ACC112 (cell line): ENCODE data around the gene MDH1B.
"Not testable (repeated sequence)": the region's sequence is repeated elsewhere in the genome, so short reads cannot be mapped to it uniquely, and the experiment has no call there.

Source experiments
- H2AFZ ChIP-seq: fragments of 200-600 bp; sonication (generic); one replicate; pipeline ENCODE4 v1.6.0; 2017; ENCODE audit warnings: antibody characterized with exemption, low read length; ENCODE audit not compliant: unreplicated experiment
- H3K27ac ChIP-seq: fragments of 200-600 bp; sonication (generic); 2 replicates; pipeline ENCODE4 v1.5.1; 2014; ENCODE audit warnings: low read depth, mild to moderate bottlenecking, antibody characterized with exemption, low read length, moderate library complexity
- H3K27me3 ChIP-seq: fragments of 200-600 bp; sonication (generic); 2 replicates; pipeline ENCODE4 v1.6.1; 2014; ENCODE audit warnings: mild to moderate bottlenecking, antibody characterized with exemption, low read length, moderate library complexity, mixed read lengths; ENCODE audit not compliant: insufficient read depth
- H3K36me3 ChIP-seq: fragments of 200-600 bp; sonication (generic); 2 replicates; pipeline ENCODE4 v1.6.1; 2016; ENCODE audit warnings: mild to moderate bottlenecking, antibody characterized with exemption, low read length, moderate library complexity, mixed read lengths; ENCODE audit not compliant: insufficient read depth
- H3K4me1 ChIP-seq: fragments of 200-600 bp; sonication (generic); one replicate; pipeline ENCODE4 v1.6.1; 2016; ENCODE audit warnings: low read length, mixed read lengths; ENCODE audit not compliant: insufficient read depth, unreplicated experiment, control insufficient read depth
- H3K4me3 ChIP-seq: fragments of 200-600 bp; sonication (generic); 2 replicates; pipeline ENCODE4 v1.5.1; 2014; ENCODE audit warnings: mild to moderate bottlenecking, low read depth, low read length
- H3K79me2 ChIP-seq: fragments of 200-600 bp; sonication (generic); one replicate; pipeline ENCODE4 v1.6.0; 2016; ENCODE audit warnings: low read length; ENCODE audit not compliant: control insufficient read depth, unreplicated experiment, insufficient read depth

The MDH1B gene

GRCh38 chr2:206721256-206721920 is 43.7 kb downstream of the MDH1B start:
- H3K79me2 ChIP-seq = no peaks in the 10 kb centered on the region
- H2AFZ ChIP-seq = no peak overlapping the region
- H3K4me3 ChIP-seq = no peak overlapping the region
- H3K36me3 ChIP-seq = no peaks in the 10 kb centered on the region
- peaks cover 44% of the 10 kb centered on the region for H3K27me3 ChIP-seq
- no peaks in the 10 kb centered on the region for H3K4me1 ChIP-seq
- H3K27ac ChIP-seq = no peak overlapping the region

DNA sequence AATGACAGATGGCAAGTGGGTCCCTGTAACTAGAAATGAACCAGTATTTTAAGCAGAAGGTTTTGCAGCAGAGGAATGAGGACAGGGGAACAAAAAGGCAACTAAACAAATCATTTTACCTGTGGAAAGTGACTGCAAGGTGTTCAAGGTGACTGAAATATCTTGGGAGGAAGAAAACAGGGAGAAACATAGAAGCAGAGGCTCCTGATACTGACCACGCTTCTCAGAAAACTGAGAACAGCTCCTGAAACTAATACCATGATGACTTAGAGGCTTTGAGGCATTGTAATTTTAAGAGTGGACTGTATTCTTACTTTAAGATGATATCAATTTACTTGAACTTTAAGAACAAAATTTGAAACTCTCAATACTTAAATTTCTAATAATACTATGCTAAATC is 46.8 kb downstream of the MDH1B start, which contains the start of gene DYTN:
Gene DYTN (minus strand): TSS at position 101 of the 400 bp plus-strand sequence. CDS start 117 bp downstream, outside the sequence.
- Histone ChIP-seq H3K79me2 (no peaks in the 10 kb centered on the region), H3K4me1 (no peaks in the 10 kb centered on the region), H2AFZ (no peak within 1 kb of the TSS), H3K27me3 (peaks cover 29% of the 10 kb centered on the region), H3K27ac (no peak within 1 kb of the TSS), H3K36me3 (no peaks in the 10 kb centered on the region), H3K4me3 (no peak within 1 kb of the TSS)

GRCh38 chr2:206716623-206717022 is 48.5 kb downstream of the MDH1B start:
- Histone ChIP-seq H3K79me2 (no peaks in the 10 kb centered on the region), H3K36me3 (no peaks in the 10 kb centered on the region), H3K27ac (no peak overlapping the region), H3K4me3 (no peak overlapping the region), H3K4me1 (no peaks in the 10 kb centered on the region), H3K27me3 (peaks cover 29% of the 10 kb centered on the region), H2AFZ (no peak overlapping the region)

GRCh38 chr2:206715183-206715582 is 49.9 kb downstream of the MDH1B start:
- H2AFZ ChIP-seq, H3K27ac ChIP-seq, H3K79me2 ChIP-seq, H3K4me1 ChIP-seq, H3K4me3 ChIP-seq, H3K36me3 ChIP-seq: not testable (repeated sequence)
- peaks cover 28% of the 10 kb centered on the region for H3K27me3 ChIP-seq

DNA sequence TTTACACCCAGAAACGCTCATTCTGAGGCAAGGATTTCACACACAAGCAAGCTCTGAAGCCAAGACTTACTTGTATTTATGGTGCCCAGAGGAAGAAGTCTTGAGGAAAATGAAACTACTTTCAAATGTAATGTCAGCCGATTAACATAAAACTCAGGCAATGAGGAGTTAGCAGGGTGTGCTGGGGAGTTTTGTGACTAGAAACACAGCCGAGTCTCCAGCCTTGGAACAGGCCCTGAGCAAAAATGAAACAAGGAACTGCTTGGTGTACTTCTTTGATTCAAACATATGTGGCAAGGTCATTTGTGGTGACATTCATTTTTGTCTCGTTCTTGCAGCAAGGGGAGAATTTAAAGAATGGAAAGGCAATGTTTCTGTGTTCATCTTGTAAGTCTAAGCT is 51.4 kb downstream of the MDH1B start:
- H3K27ac ChIP-seq = no peak overlapping the region
- peak overlapping the region; percentile 72 for H2AFZ ChIP-seq
- peaks cover 24% of the 10 kb centered on the region for H3K27me3 ChIP-seq
- H3K4me1 ChIP-seq = no peaks in the 10 kb centered on the region
- peak overlapping the region; percentile 43 for H3K4me3 ChIP-seq
- H3K79me2 ChIP-seq = no peaks in the 10 kb centered on the region
- H3K36me3 ChIP-seq = no peaks in the 10 kb centered on the region

GRCh38 chr2:206708286-206708685 is 56.8 kb downstream of the MDH1B start:
- no peaks in the 10 kb centered on the region for H3K4me1 ChIP-seq
- no peak overlapping the region for H3K27ac ChIP-seq
- no peaks in the 10 kb centered on the region for H3K79me2 ChIP-seq
- H3K4me3 ChIP-seq = no peak overlapping the region
- no peaks in the 10 kb centered on the region for H3K36me3 ChIP-seq
- peaks cover 44% of the 10 kb centered on the region for H3K27me3 ChIP-seq
- no peak overlapping the region for H2AFZ ChIP-seq

GRCh38 chr2:206707164-206707701 is 57.9 kb downstream of the MDH1B start:
- peaks cover 53% of the 10 kb centered on the region for H3K27me3 ChIP-seq
- no peaks in the 10 kb centered on the region for H3K4me1 ChIP-seq
- no peak overlapping the region for H3K27ac ChIP-seq
- no peak overlapping the region for H2AFZ ChIP-seq
- no peaks in the 10 kb centered on the region for H3K79me2 ChIP-seq
- no peaks in the 10 kb centered on the region for H3K36me3 ChIP-seq
- no peak overlapping the region for H3K4me3 ChIP-seq

DNA sequence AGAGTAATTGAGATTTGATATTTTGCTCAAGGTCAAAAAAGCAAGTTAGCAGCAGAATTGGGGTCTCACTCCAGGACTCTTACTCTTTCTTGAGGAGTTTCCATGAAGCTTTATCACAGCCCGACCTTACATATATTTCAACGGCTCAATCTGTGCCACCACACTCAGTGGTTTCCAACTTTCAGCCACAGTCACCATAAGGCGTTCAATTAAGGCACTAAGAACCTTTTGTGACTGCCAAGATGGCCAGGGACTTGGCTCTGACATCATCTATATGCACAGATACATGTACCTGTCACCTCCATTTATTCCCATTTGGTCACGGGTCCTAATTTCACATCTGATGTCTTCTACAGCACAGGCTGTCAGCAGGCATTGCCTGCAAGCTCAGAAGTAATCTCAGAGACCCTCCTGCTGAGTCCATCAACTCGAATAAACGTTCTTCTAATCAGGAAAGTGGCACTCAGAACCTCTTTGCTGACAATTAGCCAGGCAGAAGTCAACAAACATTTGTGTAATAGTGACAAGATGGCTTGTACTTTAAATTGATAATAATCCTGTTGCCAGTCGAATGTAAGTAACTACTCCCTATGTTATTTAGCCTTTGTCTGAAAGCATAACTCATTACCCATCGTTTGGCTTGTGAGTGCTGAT is 63.0 kb downstream of the MDH1B start:
- H3K79me2 ChIP-seq = no peaks in the 10 kb centered on the region
- H3K4me1 ChIP-seq = no peaks in the 10 kb centered on the region
- H3K27ac ChIP-seq = no peak overlapping the region
- H3K27me3 ChIP-seq = peaks cover 37% of the 10 kb centered on the region
- H3K36me3 ChIP-seq = no peaks in the 10 kb centered on the region
- H2AFZ ChIP-seq = no peak overlapping the region
- H3K4me3 ChIP-seq = no peak overlapping the region

- Histone ChIP-seq H2AFZ (no peak overlapping the region), H3K4me3 (no peak overlapping the region), H3K79me2 (no peaks in the 10 kb centered on the region), H3K27ac (no peak overlapping the region), H3K4me1 (no peaks in the 10 kb centered on the region), H3K36me3 (no peaks in the 10 kb centered on the region), H3K27me3 (peaks cover 26% of the 10 kb centered on the region)
These were observed 65.0 kb downstream of the MDH1B start for GRCh38 chr2:206700156-206700555.

DNA sequence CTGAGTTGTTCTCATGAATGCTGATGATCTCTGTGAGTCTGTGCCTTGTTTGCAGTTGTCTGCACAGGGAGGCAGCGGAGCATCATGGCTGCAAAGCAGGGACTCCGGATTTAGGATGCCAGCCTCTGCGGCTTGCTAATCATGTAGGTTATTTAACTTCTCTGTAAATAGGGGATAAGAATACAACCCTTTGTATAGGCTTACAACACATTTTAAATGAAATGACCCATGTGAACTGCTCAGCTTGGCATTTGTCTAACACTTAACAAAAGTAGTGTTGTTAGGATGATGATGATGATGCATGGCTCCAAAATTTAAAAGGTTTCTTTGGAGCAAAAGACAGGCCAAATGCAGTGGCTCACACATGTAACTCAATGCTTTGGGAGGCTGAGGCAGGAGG is 66.3 kb downstream of the MDH1B start:
- Histone ChIP-seq H3K4me3 (no peak overlapping the region), H3K27me3 (peaks cover 20% of the 10 kb centered on the region), H2AFZ (no peak overlapping the region), H3K27ac (no peak overlapping the region), H3K79me2 (no peaks in the 10 kb centered on the region), H3K4me1 (no peaks in the 10 kb centered on the region), H3K36me3 (no peaks in the 10 kb centered on the region)

- H3K79me2 ChIP-seq = no peaks in the 10 kb centered on the region
- H3K27ac ChIP-seq = no peak overlapping the region
These were observed 68.2 kb downstream of the MDH1B start for GRCh38 chr2:206696910-206697309.

More at GRCh38 chr2:206696910-206697309, 68.2 kb downstream of the MDH1B start:
- H3K36me3 ChIP-seq = no peaks in the 10 kb centered on the region
- no peak overlapping the region for H3K4me3 ChIP-seq
- no peaks in the 10 kb centered on the region for H3K4me1 ChIP-seq
- no peak overlapping the region for H2AFZ ChIP-seq
- peaks cover 4% of the 10 kb centered on the region; the same call in 1 of the 2 replicates for H3K27me3 ChIP-seq
